K562 (cell line): ENCODE measurements around the gene FUCA2. TPM values are rescaled to one million over a fixed set of nuclear protein-coding genes. Genes with fewer than 3 reads are reported as not detected.
A peak's percentile ranks its signal among the peaks of the same experiment; 100 is the strongest.

ENCODE experiments used
- ATAC-seq: fragments of 200-7000 bp; cut with Tn5 transposase; 3 replicates; pipeline ENCODE4 v1.9.1; 2020; ENCODE audit warnings: moderate library complexity
- BruUV-seq: library from RNA; stranded (reverse); fragments of 400-500 nt; replicated peaks from 2 replicates; lab custom pipeline; 2021; lab: Mats Ljungman, UMichigan
- CTCF ChIA-PET: fragments of 300-600 bp; formaldehyde crosslinking; extraction: SDS; loops from one replicate; lab custom pipeline; 2021; ENCODE audit warnings: low intra/inter-chr PET ratio; lab: Yijun Ruan, JAX
- POLR2A ChIA-PET: fragments of 300-600, 350-650 bp; sonication (Branson Sonifier 250); formaldehyde crosslinking; extraction: SDS; loops from one replicate; lab custom pipeline; 2021; ENCODE audit warnings: antibody characterized with exemption, inconsistent platforms; lab: Yijun Ruan, JAX
- DNase-seq, 4 experiments: peaks; one replicate each; pipeline versions ENCODE4 v3.0.0 to v3.0.0-alpha.2; 2011 to 2018; ENCODE audit warnings: low spot score in 3 of 4, mixed read lengths in 3 of 4; ENCODE audit errors: extremely low read depth in 1 of 4
- FAIRE-seq: peaks from 2 replicates; lab custom pipeline; 2011; peaks lifted over from hg19 to GRCh38; lab: Jason Lieb, UNC
- H2AFZ ChIP-seq: 2 replicates; pipeline ENCODE4 v1.6.0; 2011; ENCODE audit warnings: low read depth, low read length, control low read depth, inconsistent platforms
- H3K27ac ChIP-seq: fragments of 200-600 bp; 3 replicates; pipeline ENCODE4 v1.8.0; 2011; ENCODE audit warnings: low read depth, mild to moderate bottlenecking, control low read depth, inconsistent platforms, low read length, moderate library complexity, mixed read lengths; ENCODE audit errors: extremely low read depth
- H3K27me3 ChIP-seq, 2 experiments: fragments of 300-600 bp in 1 of 2; 2 replicates in 1 of 2; 3 replicates in 1 of 2; pipeline versions ENCODE4 v1.6.0 to v1.8.0; 2011; ENCODE audit warnings: inconsistent platforms in 2 of 2, low read length in 2 of 2, mild to moderate bottlenecking in 1 of 2, mixed read lengths in 1 of 2, moderate library complexity in 1 of 2; ENCODE audit not compliant: control insufficient read depth in 2 of 2, insufficient read depth in 2 of 2
- H3K36me3 ChIP-seq: fragments of 300-600 bp; 3 replicates; pipeline ENCODE4 v1.8.0; 2011; ENCODE audit warnings: mild to moderate bottlenecking, low read length, inconsistent platforms; ENCODE audit not compliant: control insufficient read depth, insufficient read depth
- H3K4me1 ChIP-seq, 2 experiments: fragments of 200-600 bp in 1 of 2; replicated peaks in 1 of 2; 2 replicates in 1 of 2; 3 replicates in 1 of 2; pipeline versions ENCODE4 v1.5.1 to v1.8.0; 2011; ENCODE audit warnings: inconsistent platforms in 2 of 2, low read length in 2 of 2, mild to moderate bottlenecking in 1 of 2, mixed read lengths in 1 of 2, moderate library complexity in 1 of 2; ENCODE audit not compliant: control insufficient read depth in 2 of 2, insufficient read depth in 2 of 2
- H3K4me2 ChIP-seq: 2 replicates; pipeline ENCODE4 v1.6.1; 2011; ENCODE audit warnings: low read length, control low read depth, inconsistent platforms, mixed read lengths; ENCODE audit not compliant: insufficient read depth
- H3K4me3 ChIP-seq: fragments of 200-600 bp; sonication (generic), shearing (Covaris generic); 2 replicates; pipeline ENCODE4 v1.5.1; 2016; ENCODE audit warnings: control low read depth, inconsistent platforms
- H3K79me2 ChIP-seq: fragments of 200-600 bp; 3 replicates; pipeline ENCODE4 v1.8.0; 2011; ENCODE audit warnings: low read length, inconsistent platforms; ENCODE audit not compliant: control insufficient read depth, insufficient read depth
- H3K9ac ChIP-seq, 2 experiments: 2 replicates each; pipeline versions ENCODE4 v1.6.0 to v1.6.1; 2011; ENCODE audit warnings: low read depth in 2 of 2, low read length in 2 of 2, control low read depth in 1 of 2, inconsistent platforms in 1 of 2, mild to moderate bottlenecking in 1 of 2, mixed read lengths in 1 of 2; ENCODE audit not compliant: insufficient read depth in 1 of 2
- H3K9me1 ChIP-seq: one replicate; pipeline ENCODE4 v1.6.0; 2011; ENCODE audit warnings: inconsistent platforms, mild to moderate bottlenecking, low read length, moderate library complexity; ENCODE audit not compliant: control insufficient read depth, insufficient read depth
- H3K9me3 ChIP-seq: replicated peaks from 2 replicates; pipeline ENCODE4 v1.5.1; 2011; ENCODE audit warnings: low read depth, low read length, inconsistent platforms; ENCODE audit not compliant: control insufficient read depth, insufficient read depth
- H4K20me1 ChIP-seq: replicated peaks from 2 replicates; pipeline ENCODE4 v1.6.1; 2011; ENCODE audit warnings: low read length, inconsistent platforms, mixed read lengths; ENCODE audit not compliant: control insufficient read depth, insufficient read depth
- CBFA2T2 ChIP-seq: fragments of 450-650 bp; conservative IDR thresholded peaks from 2 replicates; pipeline ENCODE4 v1.6.1; 2017; ENCODE audit warnings: mild to moderate bottlenecking
- CHD4 ChIP-seq: fragments of 200-600 bp; sonication (generic); IDR thresholded peaks from 3 replicates; pipeline ENCODE4 v1.6.1; 2012; ENCODE audit warnings: low read depth, mild to moderate bottlenecking, mixed read lengths, low read length, inconsistent platforms; ENCODE audit not compliant: insufficient read depth, insufficient replicate concordance, poor library complexity, severe bottlenecking
- MYNN ChIP-seq, 2 experiments: sonication (generic); formaldehyde crosslinking in 1 of 2; IDR thresholded peaks; 2 replicates each; pipeline versions ENCODE4 v1.5.0 to v1.6.1; 2016 to 2020; ENCODE audit warnings: antibody characterized with exemption in 1 of 2, missing genetic modification reagents in 1 of 2
- ZBTB11 ChIP-seq, 3 experiments: fragments of 200-800 bp in 1 of 3; fragments of 250-450 bp in 1 of 3; fragments of 450-650 bp in 1 of 3; sonication (Bioruptor Pico) in 1 of 3; sonication (Bioruptor generic) in 1 of 3; formaldehyde crosslinking in 1 of 3; IDR thresholded peaks; 2 replicates each; pipeline versions ENCODE4 v1.6.1 to v1.8.0; 2016 to 2022; ENCODE audit warnings: mild to moderate bottlenecking in 2 of 3, missing genetic modification characterization in 2 of 3, missing compliant biosample characterization in 1 of 3, moderate library complexity in 1 of 3
- WGBS: fragments of 100-300 bp; shearing (Covaris generic); methylation state at CpG from one replicate; pipeline ENCODE4 v1.1.6; 2016; ENCODE audit warnings: low coverage, mixed read lengths; ENCODE audit not compliant: insufficient coverage; ENCODE audit errors: missing lambda C conversion rate; 5-methylcytosine and 5-hydroxymethylcytosine counted together
- in situ Hi-C: fragments of 300-500 bp; cut with MboI; formaldehyde crosslinking; loops from 4 replicates; pipeline ENCODE4 v1.15.0; 2018; ENCODE audit warnings: inconsistent platforms, mixed read lengths
- intact Hi-C: fragments of 100-400 bp; cut with micrococcal nuclease; formaldehyde crosslinking; loops from 2 replicates; pipeline ENCODE4 v1.14.2; 2022
- polyA plus RNA-seq, 8 experiments: library from polyadenylated mRNA; depleted of rRNA in 4 of 8; stranded (reverse) in 5 of 8; unstranded in 3 of 8; fragments of >200 nt; fragmentation: Nextera tagmentation in 2 of 8; fragmentation: Illumina TruSeq in 1 of 8; extraction: Ambion mirVana in 2 of 8; extraction: Trizol in 1 of 8; gene quantifications; 2 replicates each; pipeline versions ENCODE4 v1.2.1 to v1.2.3, GENCODE V29; 2011 to 2014; ENCODE audit warnings: inconsistent platforms in 1 of 8, missing spikeins in 1 of 8
- total RNA-seq, 7 experiments: library from RNA; depleted of rRNA in 6 of 7; stranded (reverse); fragments of >200 nt in 6 of 7; fragmentation: Illumina TruSeq in 2 of 7; extraction: Trizol in 2 of 7; gene quantifications; 2 replicates each; pipeline versions ENCODE4 v1.2.1 to v1.2.3, GENCODE V29; 2011 to 2021; ENCODE audit warnings: low replicate concordance in 1 of 7

The FUCA2 gene
- total and polyA plus RNA-seq, 9 of the 15 experiments (the other 6 are each of a cell fraction or from before 2014, with no cell fraction given): 20.6 to 112 (median 79.3) TPM

GRCh38 chr6:143556529-143556928 is 45.0 kb upstream of the FUCA2 start:
- intact Hi-C loops: no loop called here
- Histone ChIP-seq H3K36me3 (no peaks in the 10 kb centered on the region), H3K27me3 (no peaks in the 10 kb centered on the region), H3K9ac (no peak overlapping the region), H3K9me3 (no peaks in the 10 kb centered on the region), H3K4me3 (no peak overlapping the region), H4K20me1 (no peaks in the 10 kb centered on the region), H3K4me2 (no peak overlapping the region)
- CTCF ChIA-PET: no interaction called here
- no TSS peak for BruUV-seq
- no peak for DNase-seq
- no peak for TF ChIP-seq ZBTB11 (CRISPR knock-in tag; IDR thresholded peaks at IDR 0.05)
- TF ChIP-seq CHD4: no peak
- no peak for TF ChIP-seq CBFA2T2
- TF ChIP-seq MYNN (IDR thresholded peaks at IDR 0.05): peak; percentile 95; the same call in 1 of the 2 replicates
- peak; percentile 77; the same call in 1 of the 2 replicates for TF ChIP-seq MYNN (CRISPR knock-in tag; IDR thresholded peaks at IDR 0.05)
- TF ChIP-seq, all 486 proteins: peak for 1
- peaks cover 3 to 14% of the 10 kb centered on the region in 2 experiments; a peak in 3 of 5 replicates for H3K4me1 ChIP-seq
- H2AFZ ChIP-seq: peak overlapping the region; percentile 14; the same call in 1 of the 2 replicates
- in situ Hi-C loops: loop anchor here (25.0 kb wide), 1 partner anchor 1656 kb away; no protein-coding TSS in a partner anchor
- WGBS: 49% methylated on average over 6 of the region's 6 CpGs
- FAIRE-seq (no peak), ATAC-seq (no peak; the same call in 2 of the 3 replicates)
- no peaks in the 10 kb centered on the region for H3K9me1 ChIP-seq
- POLR2A ChIA-PET: interaction anchor here (0.6 to 1.5 kb wide), 3 partner anchors 9 to 667 kb away, joined by 3 to 6 read pairs (median 3); no protein-coding TSS in a partner anchor
- no peaks in the 10 kb centered on the region for H3K79me2 ChIP-seq
- no peak overlapping the region for H3K27ac ChIP-seq
